Loucy (cell line): ENCODE results near the gene NSD1.
"Not testable (repeated sequence)": the region's sequence is repeated elsewhere in the genome, so short reads cannot be mapped to it uniquely, and the experiment has no call there.

Experiments used
- H2AFZ ChIP-seq: fragments of 200-600 bp; sonication (generic); 2 replicates; pipeline ENCODE4 v1.6.0; 2016; ENCODE audit warnings: antibody characterized with exemption, mild to moderate bottlenecking, low read length, moderate library complexity
- H3F3A ChIP-seq: fragments of 200-600 bp; 2 replicates; pipeline ENCODE4 v1.6.0; 2016; ENCODE audit warnings: antibody characterized with exemption, low read depth, mild to moderate bottlenecking
- H3K27me3 ChIP-seq: fragments of 200-600 bp; sonication (generic); 2 replicates; pipeline ENCODE4 v1.6.1; 2014; ENCODE audit warnings: low read length, mild to moderate bottlenecking; ENCODE audit not compliant: insufficient read depth, poor library complexity, severe bottlenecking
- H3K36me3 ChIP-seq: fragments of 200-600 bp; sonication (generic); 2 replicates; pipeline ENCODE4 v1.6.1; 2016; ENCODE audit warnings: low read length; ENCODE audit not compliant: insufficient read depth
- H3K4me1 ChIP-seq: fragments of 200-600 bp; sonication (generic); 2 replicates; pipeline ENCODE4 v1.5.1; 2014; ENCODE audit warnings: low read length, mild to moderate bottlenecking; ENCODE audit not compliant: insufficient read depth, poor library complexity, severe bottlenecking
- H3K4me2 ChIP-seq: fragments of 200-600 bp; sonication (generic); 2 replicates; pipeline ENCODE4 v1.6.0; 2014; ENCODE audit warnings: antibody characterized with exemption, low read length, low read depth, mild to moderate bottlenecking; ENCODE audit not compliant: poor library complexity, severe bottlenecking
- H3K4me3 ChIP-seq: fragments of 200-600 bp; sonication (generic); 2 replicates; pipeline ENCODE4 v1.5.1; 2014; ENCODE audit warnings: low read length, mild to moderate bottlenecking, mixed read lengths; ENCODE audit not compliant: poor library complexity, severe bottlenecking
- H3K79me2 ChIP-seq: fragments of 200-600 bp; sonication (generic); 2 replicates; pipeline ENCODE4 v1.6.1; 2014; ENCODE audit warnings: low read length; ENCODE audit not compliant: insufficient read depth
- H3K9ac ChIP-seq: fragments of 200-600 bp; sonication (generic); 2 replicates; pipeline ENCODE4 v1.6.0; 2014; ENCODE audit warnings: mild to moderate bottlenecking, low read depth, low read length, moderate library complexity; ENCODE audit not compliant: poor library complexity, severe bottlenecking
- H3K9me2 ChIP-seq: fragments of 200-600 bp; sonication (generic); replicated peaks from 2 replicates; pipeline ENCODE4 v1.6.1; 2016; ENCODE audit warnings: low read depth, low read length, mixed read lengths
- H3K9me3 ChIP-seq: fragments of 200-600 bp; sonication (generic); 2 replicates; pipeline ENCODE4 v1.6.1; 2014; ENCODE audit warnings: mild to moderate bottlenecking, antibody characterized with exemption, low read length, low read depth; ENCODE audit not compliant: insufficient read depth
- H4K20me1 ChIP-seq: fragments of 200-600 bp; sonication (generic); 2 replicates; pipeline ENCODE4 v1.6.0; 2014; ENCODE audit warnings: antibody characterized with exemption, low read length, mild to moderate bottlenecking; ENCODE audit not compliant: insufficient read depth, poor library complexity, severe bottlenecking
- CTCF ChIP-seq: fragments of 200-600 bp; sonication (generic); conservative IDR thresholded peaks from 2 replicates; pipeline ENCODE4 v1.5.1; 2014; ENCODE audit warnings: mild to moderate bottlenecking, antibody characterized with exemption, low read length
- EZH2phosphoT487 ChIP-seq: fragments of 200-600 bp; IDR thresholded peaks from 2 replicates; pipeline ENCODE4 v1.6.1; 2018; ENCODE audit warnings: antibody characterized with exemption, mild to moderate bottlenecking, moderate library complexity, borderline replicate concordance

The NSD1 gene

GRCh38 chr5:177142098-177142611 is 8.6 kb downstream of the NSD1 start:
- TF ChIP-seq CTCF (no peak), EZH2phosphoT487 (no peak)
- Histone ChIP-seq H3K9me2 (no peaks in the 10 kb centered on the region), H3K4me2 (no peak overlapping the region), H3K9me3 (no peaks in the 10 kb centered on the region), H3K9ac (no peak overlapping the region), H3K4me3 (no peak overlapping the region), H3K27me3 (no peaks in the 10 kb centered on the region), H2AFZ (no peak overlapping the region), H3F3A (no peaks in the 10 kb centered on the region), H3K36me3 (no peaks in the 10 kb centered on the region; the same call in 1 of the 2 replicates), H3K4me1 (peaks cover 2% of the 10 kb centered on the region), H3K79me2 (peaks cover 54% of the 10 kb centered on the region), H4K20me1 (peaks cover 2% of the 10 kb centered on the region)

DNA sequence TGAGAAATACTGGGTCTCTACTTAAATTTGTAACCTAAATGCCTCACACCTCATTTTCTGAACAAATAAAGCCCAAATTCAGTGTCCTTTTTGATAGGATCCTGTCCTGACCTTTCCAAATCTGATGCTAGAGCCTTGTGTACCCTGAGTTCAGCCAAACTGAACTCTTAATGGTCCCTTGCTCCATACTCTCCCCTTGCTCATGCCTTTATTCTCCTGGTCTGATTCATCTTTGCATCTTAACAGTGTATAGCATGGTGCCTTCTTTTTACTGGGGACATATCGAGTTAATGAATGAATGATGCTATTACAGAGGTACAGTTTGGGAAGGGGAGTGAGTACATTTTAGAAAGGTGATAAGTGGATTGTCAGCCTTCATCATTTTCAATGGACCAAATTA is 9.2 kb downstream of the NSD1 start:
- H4K20me1 ChIP-seq = no peaks in the 10 kb centered on the region
- H3K36me3 ChIP-seq = no peaks in the 10 kb centered on the region; the same call in 1 of the 2 replicates
- H3F3A ChIP-seq = no peaks in the 10 kb centered on the region

DNA sequence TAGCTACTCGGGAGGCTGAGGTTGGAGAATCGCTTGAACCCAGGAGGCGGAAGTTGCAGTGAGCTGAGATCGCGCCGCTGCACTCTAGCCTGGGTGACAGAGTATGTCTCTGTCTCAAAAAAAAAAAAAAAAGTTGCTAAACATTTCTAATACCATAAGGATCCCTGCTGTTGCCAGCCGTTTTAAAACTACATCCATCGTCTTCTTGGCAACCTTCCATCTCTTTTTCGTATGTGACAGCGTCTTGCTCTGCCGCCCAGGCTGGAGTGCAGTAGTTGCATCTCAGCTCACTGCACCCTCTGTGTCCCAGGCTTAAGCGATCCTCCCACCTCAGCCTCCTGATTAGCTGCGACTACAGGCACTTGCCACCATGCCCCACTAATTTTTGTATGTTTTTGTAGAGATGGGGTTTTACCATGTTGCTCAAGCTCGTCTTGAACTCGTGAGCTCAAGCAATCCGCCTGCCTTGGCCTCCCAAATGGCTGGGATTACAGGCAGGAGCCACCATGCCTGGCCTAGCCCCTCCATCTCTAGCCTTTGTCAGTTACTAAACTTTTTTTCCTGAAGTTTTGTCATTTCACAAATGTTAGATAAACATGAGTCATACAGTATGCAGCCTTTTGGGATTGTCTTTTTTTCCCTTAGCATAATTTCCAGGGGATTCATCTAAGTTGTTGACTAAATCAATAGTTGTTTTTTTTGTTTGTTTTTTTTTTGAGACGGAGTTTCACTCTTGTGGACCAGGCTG is 13.5 kb downstream of the NSD1 start:
- H3F3A ChIP-seq = no peaks in the 10 kb centered on the region
- no peak overlapping the region for H2AFZ ChIP-seq
- no peaks in the 10 kb centered on the region for H3K27me3 ChIP-seq
- TF ChIP-seq EZH2phosphoT487 = no peak
- no peak for TF ChIP-seq CTCF
- no peaks in the 10 kb centered on the region; the same call in 1 of the 2 replicates for H3K36me3 ChIP-seq
- no peak overlapping the region for H3K4me2 ChIP-seq
- H3K4me1 ChIP-seq = no peaks in the 10 kb centered on the region
- no peak overlapping the region for H3K4me3 ChIP-seq
- H3K9me2 ChIP-seq = no peaks in the 10 kb centered on the region
- H4K20me1 ChIP-seq = no peaks in the 10 kb centered on the region
- no peaks in the 10 kb centered on the region for H3K9me3 ChIP-seq
- H3K79me2 ChIP-seq = peaks cover 24% of the 10 kb centered on the region; the same call in 1 of the 2 replicates
- no peak overlapping the region for H3K9ac ChIP-seq

More for the DNA sequence above, 9.2 kb downstream of the NSD1 start:
- no peak overlapping the region for H3K9ac ChIP-seq
- H3K4me2 ChIP-seq = no peak overlapping the region
- no peak overlapping the region for H3K4me3 ChIP-seq
- no peaks in the 10 kb centered on the region for H3K9me2 ChIP-seq
- H3K79me2 ChIP-seq = peaks cover 51% of the 10 kb centered on the region
- H3K9me3 ChIP-seq = no peaks in the 10 kb centered on the region
- no peaks in the 10 kb centered on the region for H3K4me1 ChIP-seq
- H3K27me3 ChIP-seq = no peaks in the 10 kb centered on the region
- TF ChIP-seq CTCF (no peak), EZH2phosphoT487 (no peak)
- H2AFZ ChIP-seq = no peak overlapping the region

DNA sequence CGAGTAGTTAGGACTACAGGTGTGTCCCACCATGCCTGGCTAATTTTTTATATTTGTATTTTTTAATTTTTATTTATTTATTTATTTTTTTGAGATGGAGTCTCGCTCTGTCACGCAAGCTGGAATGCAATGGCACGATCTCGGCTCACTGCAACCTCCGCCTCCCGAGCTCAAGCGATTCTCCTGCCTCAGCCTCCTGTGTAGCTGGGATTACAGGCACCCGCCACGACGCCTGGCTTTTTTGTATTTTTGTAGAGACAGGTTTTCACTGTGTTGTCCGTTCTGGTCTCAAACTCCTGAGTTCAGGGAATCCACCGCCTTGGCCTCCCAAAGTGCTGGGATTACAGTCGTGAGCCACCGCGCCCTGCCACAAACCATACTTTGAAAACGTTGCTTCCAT is 16.5 kb downstream of the NSD1 start:
- H3K79me2 ChIP-seq = peaks cover 18% of the 10 kb centered on the region; the same call in 1 of the 2 replicates
- not testable (repeated sequence) for H3K9ac ChIP-seq, H3K9me2 ChIP-seq, H3K36me3 ChIP-seq, H3K27me3 ChIP-seq, H4K20me1 ChIP-seq, H3K4me1 ChIP-seq, H3F3A ChIP-seq, H3K4me3 ChIP-seq, H2AFZ ChIP-seq, H3K4me2 ChIP-seq, H3K9me3 ChIP-seq
